Osteoblast (primary cell): ENCODE data around the gene KIAA1614. TPM values are rescaled to one million over a fixed set of nuclear protein-coding genes. Genes with fewer than 3 reads are reported as not detected.
A peak's percentile ranks its signal among the peaks of the same experiment; 100 is the strongest.

Experiments used
- DNase-seq: peaks from one replicate; pipeline ENCODE4 v3.0.0; 2011; ENCODE audit warnings: low spot score, mixed read lengths; ENCODE audit not compliant: insufficient read length; ENCODE audit errors: missing footprints
- H2AFZ ChIP-seq: 2 replicates; pipeline ENCODE4 v1.6.0; 2011; ENCODE audit warnings: mild to moderate bottlenecking, low read length
- H3K27ac ChIP-seq: 2 replicates; pipeline ENCODE4 v1.5.1; 2011; ENCODE audit warnings: mild to moderate bottlenecking, low read depth, low read length, moderate library complexity
- H3K27me3 ChIP-seq: 2 replicates; pipeline ENCODE4 v1.6.0; 2012; ENCODE audit warnings: mild to moderate bottlenecking, control low read depth, inconsistent platforms, low read length, moderate library complexity; ENCODE audit not compliant: insufficient read depth
- H3K36me3 ChIP-seq: 2 replicates; pipeline ENCODE4 v1.5.1; 2011; ENCODE audit warnings: mild to moderate bottlenecking, low read length, control low read depth, moderate library complexity; ENCODE audit not compliant: insufficient read depth
- H3K4me1 ChIP-seq: 2 replicates; pipeline ENCODE4 v1.5.1; 2011; ENCODE audit warnings: mild to moderate bottlenecking, low read length, control low read depth, moderate library complexity; ENCODE audit not compliant: insufficient read depth
- H3K4me2 ChIP-seq: 2 replicates; pipeline ENCODE4 v1.6.0; 2011; ENCODE audit warnings: mild to moderate bottlenecking, low read length; ENCODE audit not compliant: insufficient read depth
- H3K4me3 ChIP-seq: fragments of 200-600 bp; sonication (generic); 3 replicates; pipeline ENCODE4 v1.5.1; 2012; ENCODE audit warnings: mild to moderate bottlenecking, low read length, inconsistent platforms; ENCODE audit not compliant: insufficient read depth
- H3K79me2 ChIP-seq: 2 replicates; pipeline ENCODE4 v1.6.0; 2012; ENCODE audit warnings: mild to moderate bottlenecking, low read length, control low read depth, inconsistent platforms; ENCODE audit not compliant: insufficient read depth
- H3K9me3 ChIP-seq: 2 replicates; pipeline ENCODE4 v1.5.1; 2011; ENCODE audit warnings: low read depth, low read length, control low read depth
- H4K20me1 ChIP-seq: 2 replicates; pipeline ENCODE4 v1.6.0; 2012; ENCODE audit warnings: mild to moderate bottlenecking, low read length, control low read depth; ENCODE audit not compliant: insufficient read depth
- CTCF ChIP-seq: IDR thresholded peaks from 2 replicates; pipeline ENCODE4 v1.5.1; 2011; ENCODE audit warnings: mild to moderate bottlenecking, low read depth, low read length, moderate library complexity; ENCODE audit errors: extremely low read depth
- total RNA-seq: library from RNA; depleted of rRNA; stranded (reverse); fragments of >200 nt; gene quantifications from 2 replicates; pipeline ENCODE4 v1.2.3, GENCODE V29; 2012

The KIAA1614 gene, protein sequence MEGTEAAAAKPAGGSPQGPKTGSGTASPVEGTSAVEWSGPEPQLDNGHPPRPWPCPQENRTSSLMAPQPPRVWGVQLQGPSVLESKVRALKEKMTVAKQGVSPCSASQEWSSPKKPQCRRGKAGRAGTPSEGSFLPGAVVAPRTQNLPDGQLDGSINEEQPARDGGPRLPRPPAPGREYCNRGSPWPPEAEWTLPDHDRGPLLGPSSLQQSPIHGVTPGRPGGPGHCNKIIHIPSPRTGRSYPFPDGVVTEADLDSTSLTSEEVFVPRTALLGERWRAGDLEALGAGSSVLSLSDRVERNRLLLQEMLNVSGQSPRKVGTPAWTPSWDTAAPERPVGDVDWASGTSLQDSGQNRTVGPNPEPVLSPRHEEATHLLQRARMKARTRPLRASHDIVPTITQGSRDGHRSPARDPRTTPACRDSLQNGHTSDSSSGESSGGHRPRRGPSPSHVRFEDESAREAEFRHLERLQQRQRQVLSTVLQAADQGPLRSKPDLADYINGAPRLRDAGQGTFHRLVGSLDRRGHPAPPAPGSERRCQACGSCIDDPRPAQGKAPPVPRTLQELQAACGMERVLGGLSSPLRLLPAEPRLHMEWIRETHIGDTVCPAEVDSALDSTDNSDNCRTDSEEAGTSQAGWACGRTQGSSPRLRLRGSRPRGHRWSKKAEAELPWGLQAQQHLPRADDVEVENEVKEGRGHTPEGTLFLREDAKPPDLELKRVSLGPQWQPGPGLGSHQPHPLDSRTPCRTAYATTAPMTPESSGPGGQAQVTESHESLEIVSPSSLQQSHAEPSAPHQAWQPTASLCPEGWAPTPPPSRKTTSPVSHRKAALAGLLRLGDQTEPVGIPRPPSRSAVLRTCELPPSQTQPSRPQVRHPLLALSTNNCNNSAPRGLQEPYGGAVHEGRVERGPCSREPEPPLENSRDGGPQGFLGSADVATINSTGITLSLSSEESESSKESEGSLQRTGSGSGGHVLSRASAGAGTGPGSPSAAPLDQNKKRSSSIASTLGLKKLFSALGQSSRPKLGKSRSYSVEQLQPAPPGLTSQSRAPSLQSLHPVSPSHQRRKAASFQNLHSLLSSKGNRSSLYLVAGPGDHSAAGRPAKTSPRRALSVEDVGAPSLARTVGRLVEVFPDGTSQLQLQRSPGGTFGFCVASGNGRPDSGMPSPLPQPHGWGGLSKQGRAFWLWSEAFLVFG
- 11.8 and 12.7 TPM in 2 replicates for total RNA-seq

- no peak for TF ChIP-seq CTCF
- DNase-seq: peak; percentile 97
- peak within 1 kb of the TSS; percentile 85 for H3K4me2 ChIP-seq
- peaks cover 17% of the 10 kb centered on the region for H3K79me2 ChIP-seq
- H3K27ac ChIP-seq: peak within 1 kb of the TSS; percentile 51
- H3K9me3 ChIP-seq: no peaks in the 10 kb centered on the region
- no peaks in the 10 kb centered on the region for H4K20me1 ChIP-seq
- H3K27me3 ChIP-seq: no peaks in the 10 kb centered on the region
- peak within 1 kb of the TSS; percentile 81 for H3K4me3 ChIP-seq
- H3K4me1 ChIP-seq: peaks cover 13% of the 10 kb centered on the region
- peaks cover 10% of the 10 kb centered on the region for H3K36me3 ChIP-seq
- H2AFZ ChIP-seq: peak within 1 kb of the TSS; percentile 93
These were observed at the start of gene KIAA1614 for GRCh38 chr1:180912801-180913565. TSS of gene KIAA1614 (plus strand) at chr1:180912897. CDS start at chr1:180913244, 347 bp downstream.

- Histone ChIP-seq H4K20me1 (no peaks in the 10 kb centered on the region), H3K79me2 (no peaks in the 10 kb centered on the region), H3K27me3 (no peaks in the 10 kb centered on the region), H3K4me3 (no peak overlapping the region), H3K36me3 (peaks cover 8% of the 10 kb centered on the region), H3K4me1 (peaks cover 6% of the 10 kb centered on the region), H3K4me2 (no peak overlapping the region), H3K27ac (no peak overlapping the region), H3K9me3 (no peaks in the 10 kb centered on the region), H2AFZ (no peak overlapping the region)
- peak; percentile 70 for TF ChIP-seq CTCF
- DNase-seq: peak; percentile 53
These were observed 49.4 kb upstream of the KIAA1614 start for GRCh38 chr1:180863158-180863775.

GRCh38 chr1:180881806-180882509, 30.7 kb upstream of the KIAA1614 start:
- Histone ChIP-seq H3K4me3 (no peak overlapping the region), H3K36me3 (no peaks in the 10 kb centered on the region), H3K4me1 (peaks cover 3% of the 10 kb centered on the region), H4K20me1 (no peaks in the 10 kb centered on the region), H3K27me3 (no peaks in the 10 kb centered on the region), H2AFZ (no peak overlapping the region), H3K9me3 (no peaks in the 10 kb centered on the region), H3K4me2 (no peak overlapping the region), H3K79me2 (no peaks in the 10 kb centered on the region), H3K27ac (no peak overlapping the region)
- TF ChIP-seq CTCF: peak; percentile 53
- no peak for DNase-seq
